GM18502 (cell line): Measurements from ENCODE around the gene AUTS2.
"Not testable (repeated sequence)": the region's sequence is repeated elsewhere in the genome, so short reads cannot be mapped to it uniquely, and the experiment has no call there.

ENCODE experiments used
- ATAC-seq: cut with Tn5 transposase; IDR thresholded peaks from one replicate; pipeline ENCODE4 v1.9.1; 2021; ENCODE audit warnings: mild to moderate bottlenecking; ENCODE audit not compliant: unreplicated experiment, poor library complexity

AUTS2 gene

DNA sequence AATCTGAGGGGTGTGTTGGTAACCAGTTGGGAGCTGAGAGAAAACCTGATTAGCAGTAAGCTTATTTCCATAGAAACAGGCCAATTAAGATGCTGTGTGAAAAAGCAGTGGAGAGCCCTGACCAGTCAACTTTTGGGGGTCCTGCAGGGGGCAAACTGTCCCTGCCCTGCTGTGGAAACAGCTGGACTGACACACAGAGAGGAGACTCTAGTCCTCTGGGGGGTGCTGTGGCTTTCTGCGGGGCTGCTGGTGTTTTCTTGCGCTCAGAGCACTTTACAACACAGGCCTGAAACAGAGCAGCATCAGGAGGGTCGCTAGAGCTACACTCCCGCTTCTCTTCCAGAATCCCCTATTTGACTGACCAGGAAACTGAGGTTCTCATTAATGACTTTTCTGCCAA, 986.8 kb downstream of the AUTS2 start:
- no peak for ATAC-seq

- ATAC-seq: no peak
These were observed 988.5 kb downstream of the AUTS2 start for GRCh38 chr7:70586822-70587221.

DNA sequence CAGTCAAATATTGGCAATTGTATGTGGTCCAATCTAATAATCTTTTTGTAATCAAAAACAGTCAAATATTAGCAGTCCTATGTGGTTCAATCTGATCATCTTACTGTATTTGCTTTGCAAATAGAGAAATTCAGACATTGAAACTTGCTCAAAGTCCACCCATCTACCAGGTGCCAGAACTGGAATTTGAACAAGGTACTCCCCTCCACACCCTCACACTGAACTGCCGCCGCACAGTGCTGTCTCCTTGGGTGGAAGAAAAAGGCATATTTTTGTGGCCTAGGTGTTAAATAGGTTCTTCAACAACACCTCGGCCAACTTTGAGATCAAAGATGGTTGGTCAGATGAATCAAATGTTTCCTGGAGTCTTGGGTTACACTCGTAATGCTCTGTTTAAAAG, 989.5 kb downstream of the AUTS2 start:
- no peak for ATAC-seq

- no peak for ATAC-seq
These were observed 990.1 kb downstream of the AUTS2 start for GRCh38 chr7:70588191-70588921.

DNA sequence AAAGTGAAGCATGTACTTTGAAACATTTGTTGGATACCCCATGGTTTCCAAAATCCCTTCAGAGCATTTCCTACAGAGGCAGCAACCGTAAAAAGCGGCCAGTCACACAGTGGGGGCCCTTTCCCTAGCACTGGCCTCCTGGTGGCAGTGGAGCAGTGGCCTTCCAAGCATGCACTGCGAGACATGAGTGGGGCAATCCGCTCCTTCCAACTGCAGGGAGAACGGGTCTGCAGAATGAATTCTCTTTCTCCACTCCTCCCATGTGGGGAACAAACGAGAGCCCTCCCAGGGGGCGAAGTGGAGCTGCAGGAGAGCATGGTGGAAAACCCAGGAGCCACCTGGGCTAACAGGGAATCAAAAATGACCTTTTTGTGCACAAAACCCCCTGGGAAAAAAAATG, 990.7 kb downstream of the AUTS2 start:
- no peak for ATAC-seq

GRCh38 chr7:70589590-70589989, 991.3 kb downstream of the AUTS2 start:
- peak; percentile 56 for ATAC-seq

GRCh38 chr7:70590126-70590854, 992.0 kb downstream of the AUTS2 start:
- ATAC-seq: peak; percentile 6

DNA sequence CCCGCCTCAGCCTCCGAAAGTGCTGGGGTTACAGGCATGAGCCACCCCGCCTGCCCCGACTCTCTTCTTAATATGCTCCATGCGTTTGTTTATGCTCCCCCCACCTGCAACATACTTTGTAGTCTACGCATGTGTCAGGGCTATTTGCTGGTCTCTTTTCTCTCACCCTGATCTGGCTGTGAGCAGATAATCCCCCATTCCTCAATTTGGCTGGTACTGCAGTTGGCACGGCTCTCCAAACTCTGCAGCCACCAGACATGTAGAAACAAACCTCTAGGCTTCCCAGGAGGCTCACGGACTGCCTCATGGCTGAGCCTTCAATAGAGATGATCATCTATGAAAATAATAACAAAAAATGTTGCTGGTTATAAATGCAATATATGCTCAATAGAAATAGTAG, 993.4 kb downstream of the AUTS2 start:
- ATAC-seq: no peak

DNA sequence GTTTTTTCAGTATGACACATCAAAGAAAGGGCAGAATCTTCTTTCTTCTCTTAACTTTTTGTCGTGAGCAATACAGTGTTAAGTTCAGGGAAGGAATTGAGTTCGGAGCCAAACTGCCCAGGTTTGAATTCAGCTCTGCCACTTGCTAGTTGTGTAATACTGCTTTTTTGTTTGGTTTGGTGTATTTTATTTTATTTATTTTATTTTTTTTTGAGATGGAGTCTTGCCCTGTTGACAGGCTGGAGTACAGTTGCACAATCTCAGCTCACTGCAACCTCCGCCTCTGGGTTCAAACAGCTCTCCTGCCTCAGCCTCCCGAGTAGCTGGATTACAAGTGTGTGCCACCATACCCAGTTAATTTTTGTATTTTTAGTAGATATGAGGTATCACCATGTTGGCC, 993.9 kb downstream of the AUTS2 start:
- ATAC-seq: no peak

DNA sequence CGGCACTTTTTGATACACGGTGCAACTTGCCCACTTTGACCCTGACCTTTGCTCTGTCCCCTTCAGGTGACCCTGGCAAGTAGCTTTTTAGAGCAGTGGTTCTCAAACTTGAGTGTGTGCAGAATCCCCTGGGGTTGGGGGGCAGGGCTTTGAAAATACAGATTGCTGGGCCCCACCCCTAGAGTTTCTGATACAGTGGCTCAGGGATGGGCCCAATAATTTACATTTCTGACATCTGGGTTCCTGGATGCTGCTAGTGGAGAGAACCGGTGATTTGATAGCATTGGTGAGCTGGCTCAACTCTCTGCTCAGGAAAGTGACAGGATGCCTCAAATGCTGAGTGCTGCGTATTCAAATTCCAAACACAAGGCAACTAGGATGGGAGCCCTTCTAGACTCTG, 995.9 kb downstream of the AUTS2 start:
- no peak for ATAC-seq

GRCh38 chr7:70594885-70595284, 996.6 kb downstream of the AUTS2 start:
- ATAC-seq: not testable (repeated sequence)

DNA sequence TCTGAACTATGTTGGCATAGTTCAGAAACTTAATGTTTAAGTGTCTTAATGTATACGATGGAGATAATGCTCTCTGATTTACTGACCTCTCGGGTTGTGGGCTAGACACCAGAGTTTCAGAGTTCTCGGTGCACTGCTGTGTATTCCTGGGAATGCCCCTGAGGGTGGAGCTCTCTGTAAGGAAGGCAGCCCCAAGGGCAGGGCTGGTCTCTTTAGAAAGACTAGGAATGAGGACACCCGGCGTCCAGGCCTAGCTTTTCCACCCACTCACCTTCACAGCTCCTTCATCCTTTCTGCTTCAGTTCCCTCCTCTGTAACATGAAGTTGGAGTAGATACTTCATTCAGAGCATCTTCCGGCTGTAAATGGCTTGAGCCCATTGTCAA, 997.1 kb downstream of the AUTS2 start:
- ATAC-seq: no peak

DNA sequence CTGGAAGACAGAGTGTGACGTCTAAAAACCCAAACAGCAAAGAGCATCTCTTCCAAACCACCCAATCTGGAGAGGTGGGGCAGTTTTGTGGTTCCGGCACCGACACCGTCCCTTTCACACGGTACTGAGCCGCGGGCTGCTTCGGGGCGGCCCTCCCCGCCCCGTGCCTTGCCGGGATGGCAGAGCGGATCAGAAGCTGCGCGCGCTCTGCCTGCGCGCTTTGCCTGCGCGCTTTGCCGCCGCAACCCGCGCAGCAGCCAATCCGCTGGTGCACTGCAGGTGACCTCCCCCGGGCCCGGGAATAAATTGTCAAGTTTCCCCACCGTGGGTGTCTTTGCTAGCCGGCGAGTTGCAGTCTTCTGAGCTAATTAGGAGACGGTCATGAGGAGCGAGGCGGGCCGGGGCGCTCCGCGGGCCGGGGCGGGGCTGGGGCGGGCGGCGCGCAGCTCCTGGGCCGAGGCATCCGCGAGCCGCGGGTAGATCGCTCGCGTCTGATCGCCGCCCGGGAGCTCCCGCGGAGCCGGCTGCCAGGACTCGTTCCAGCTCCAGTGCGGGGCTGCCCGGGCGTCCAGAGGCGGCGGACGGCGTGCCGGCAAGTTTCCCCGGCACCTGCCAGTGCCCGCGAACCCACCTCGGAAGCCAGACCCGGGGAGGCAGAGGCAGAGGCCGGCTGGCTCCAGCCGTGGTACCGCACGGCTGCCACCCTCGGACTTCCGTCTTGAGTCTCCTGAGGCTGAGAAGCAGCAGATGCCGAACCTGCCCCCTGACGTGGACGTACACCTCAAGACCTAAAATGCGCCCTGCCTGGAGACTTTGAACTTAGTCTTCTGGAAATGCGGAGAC, 997.7 kb downstream of the AUTS2 start:
- no peak for ATAC-seq

GRCh38 chr7:70596598-70596913, 998.3 kb downstream of the AUTS2 start:
- no peak for ATAC-seq

GRCh38 chr7:70597066-70597465, 998.8 kb downstream of the AUTS2 start:
- no peak for ATAC-seq

- no peak for ATAC-seq
These were observed 1000.7 kb downstream of the AUTS2 start for GRCh38 chr7:70598976-70599375.

DNA sequence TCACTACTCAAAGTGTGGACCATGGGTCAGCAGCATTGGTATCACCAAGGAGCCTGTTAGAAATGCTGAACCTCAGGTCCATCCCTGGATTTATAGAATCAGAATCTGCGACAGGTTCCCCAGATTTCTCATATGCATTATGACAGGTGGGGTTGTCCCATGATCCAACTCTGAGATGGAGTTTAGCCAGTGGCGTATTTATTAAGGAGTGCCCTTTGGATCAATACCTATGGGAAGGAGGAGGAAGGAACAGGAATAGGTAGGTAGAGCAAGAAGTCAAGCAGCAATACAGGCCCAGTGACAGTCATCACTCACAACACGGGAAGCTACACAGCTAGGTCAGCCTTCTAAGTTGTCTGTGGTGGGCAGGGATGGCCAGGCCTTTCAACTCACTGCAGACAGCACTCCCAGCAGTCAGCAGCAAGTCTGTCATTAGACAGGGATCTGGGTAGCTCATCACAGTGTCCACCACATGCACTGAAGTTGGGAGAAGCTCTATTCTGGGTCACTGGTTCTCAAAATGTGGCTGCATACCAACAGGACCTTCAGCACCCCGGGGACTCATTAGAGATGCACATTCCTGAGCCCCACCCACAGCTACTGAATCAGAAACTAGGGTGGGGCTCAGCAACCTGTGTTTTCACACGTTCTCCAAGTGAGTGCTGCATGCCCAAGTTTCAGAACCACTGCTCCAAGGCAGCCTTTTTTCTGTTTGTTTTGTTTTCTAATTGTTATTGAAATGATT, 1001.3 kb downstream of the AUTS2 start:
- no peak for ATAC-seq

DNA sequence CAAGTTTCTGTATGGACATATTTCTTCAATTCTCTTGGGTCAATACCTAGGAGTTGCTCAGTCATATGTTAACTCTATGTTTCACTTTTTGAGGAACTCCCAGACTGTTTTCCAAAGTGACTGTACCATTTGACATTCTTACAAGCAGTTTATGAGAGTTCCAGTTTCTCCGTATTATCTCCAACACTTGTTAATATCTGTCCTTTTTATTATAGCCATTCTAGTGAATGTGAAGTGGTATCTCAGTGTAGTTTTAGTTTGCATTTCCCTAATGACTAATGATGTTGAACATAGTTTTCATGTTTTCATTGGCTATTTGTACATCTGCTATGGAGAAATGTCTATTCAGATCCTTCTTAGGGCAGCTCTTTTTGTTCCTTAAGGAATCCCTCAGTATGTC, 1002.7 kb downstream of the AUTS2 start:
- no peak for ATAC-seq

- no peak for ATAC-seq
These were observed 1003.8 kb downstream of the AUTS2 start for GRCh38 chr7:70602117-70602516.

DNA sequence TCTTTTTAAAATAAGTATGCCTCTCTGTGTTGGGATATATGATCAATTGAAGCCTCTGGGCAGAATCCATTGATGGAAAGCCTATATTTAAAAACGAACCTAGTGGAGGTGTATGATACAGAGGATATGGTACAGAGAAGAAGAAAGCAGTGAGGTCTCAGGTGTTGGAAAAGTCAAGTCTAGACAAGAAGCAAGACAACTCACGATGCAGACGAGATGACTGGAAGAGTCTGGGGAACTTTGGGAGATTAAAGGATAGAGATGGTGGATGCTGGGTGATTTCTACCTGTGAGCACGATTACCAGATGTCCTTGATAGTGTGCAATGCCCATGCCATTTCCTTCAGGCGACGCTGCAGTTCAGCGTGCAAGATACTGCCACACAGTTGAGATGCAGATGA, 1009.0 kb downstream of the AUTS2 start:
- ATAC-seq: no peak

DNA sequence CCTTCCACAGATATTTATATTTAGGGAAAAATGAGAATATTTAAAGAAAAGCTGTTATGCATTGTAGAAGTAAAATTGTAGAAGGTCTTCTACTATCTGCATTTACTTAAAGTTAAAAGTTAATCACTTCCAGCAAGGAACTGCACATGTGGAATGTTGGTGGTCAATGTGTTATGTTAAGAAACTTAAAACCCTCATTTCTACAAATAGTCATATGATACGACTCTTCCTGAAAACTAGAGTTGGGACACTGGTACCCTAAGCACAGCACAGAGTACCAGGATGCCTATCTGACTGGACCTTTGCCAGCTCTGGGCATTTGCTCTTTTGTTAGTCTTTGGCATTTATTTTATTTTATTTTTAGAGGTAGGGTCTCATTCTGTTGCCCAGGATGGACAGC, 1009.5 kb downstream of the AUTS2 start:
- no peak for ATAC-seq
